ENCODE measurements around the gene PDE4D. TPM values are rescaled to one million over a fixed set of nuclear protein-coding genes. Genes with fewer than 3 reads are reported as not detected.

Gene PDE4D
- total and polyA plus RNA-seq, 12 donors, result 1.2 to 18.9 (median 2.1) TPM

DNA sequence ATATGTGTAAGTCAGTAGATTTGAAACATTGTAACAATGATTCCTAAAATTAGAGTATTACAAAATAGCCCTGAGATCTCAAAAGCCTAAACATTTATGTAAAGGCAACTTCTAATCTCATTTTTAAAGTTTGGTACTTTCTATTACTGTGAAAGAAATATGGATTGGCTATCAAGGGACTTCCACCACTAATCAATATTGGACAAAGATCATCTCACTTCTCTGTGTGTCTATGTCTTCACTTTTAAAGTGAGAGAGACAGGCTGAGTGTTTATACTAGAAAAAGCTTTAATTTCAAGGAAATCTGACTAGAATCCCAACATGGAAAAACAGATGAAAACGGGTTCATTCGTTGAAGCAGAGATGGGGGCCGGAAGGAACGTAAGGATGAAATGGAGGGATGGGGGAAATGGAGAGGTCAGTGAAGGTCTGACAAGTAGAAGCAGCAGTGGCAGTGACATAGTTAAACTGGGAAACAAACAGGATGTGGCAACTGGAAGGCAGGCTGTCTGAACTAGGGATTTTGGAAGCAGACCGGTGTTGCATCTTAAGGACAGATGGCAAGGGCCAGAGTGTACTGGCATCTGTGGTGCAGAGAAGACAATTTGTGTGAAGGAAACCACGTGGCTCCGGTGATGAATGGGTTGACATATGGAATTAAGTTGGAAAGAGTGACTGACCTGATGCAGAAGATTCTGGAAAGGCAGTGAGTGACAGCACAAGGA lies 60.8 kb downstream of the PDE4D start:
- no peak for TF ChIP-seq POLR2A (IDR thresholded peaks at IDR 0.05)
- TF ChIP-seq, protein P1, sequence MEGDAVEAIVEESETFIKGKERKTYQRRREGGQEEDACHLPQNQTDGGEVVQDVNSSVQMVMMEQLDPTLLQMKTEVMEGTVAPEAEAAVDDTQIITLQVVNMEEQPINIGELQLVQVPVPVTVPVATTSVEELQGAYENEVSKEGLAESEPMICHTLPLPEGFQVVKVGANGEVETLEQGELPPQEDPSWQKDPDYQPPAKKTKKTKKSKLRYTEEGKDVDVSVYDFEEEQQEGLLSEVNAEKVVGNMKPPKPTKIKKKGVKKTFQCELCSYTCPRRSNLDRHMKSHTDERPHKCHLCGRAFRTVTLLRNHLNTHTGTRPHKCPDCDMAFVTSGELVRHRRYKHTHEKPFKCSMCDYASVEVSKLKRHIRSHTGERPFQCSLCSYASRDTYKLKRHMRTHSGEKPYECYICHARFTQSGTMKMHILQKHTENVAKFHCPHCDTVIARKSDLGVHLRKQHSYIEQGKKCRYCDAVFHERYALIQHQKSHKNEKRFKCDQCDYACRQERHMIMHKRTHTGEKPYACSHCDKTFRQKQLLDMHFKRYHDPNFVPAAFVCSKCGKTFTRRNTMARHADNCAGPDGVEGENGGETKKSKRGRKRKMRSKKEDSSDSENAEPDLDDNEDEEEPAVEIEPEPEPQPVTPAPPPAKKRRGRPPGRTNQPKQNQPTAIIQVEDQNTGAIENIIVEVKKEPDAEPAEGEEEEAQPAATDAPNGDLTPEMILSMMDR (IDR thresholded peaks at IDR 0.05), result no peak
- no peak overlapping the region for H3K4me3 ChIP-seq
- no peak overlapping the region for H3K27ac ChIP-seq
- H3K9me3 ChIP-seq (replicated peaks in 1 of 3), result no peaks in the 10 kb centered on the region
- intact Hi-C loops (cut with DNase I), result no loop called here
- no peak for DNase-seq
- WGBS, 4 donors, result 50 to 59% (median 57%) methylated on average over 7 of the region's 7 CpGs
- H3K4me1 ChIP-seq (replicated peaks in 1 of 2), result no peaks in the 10 kb centered on the region
- no peaks in the 10 kb centered on the region for H3K27me3 ChIP-seq
- no peaks in the 10 kb centered on the region for H3K36me3 ChIP-seq (replicated peaks in 1 of 2)

DNA sequence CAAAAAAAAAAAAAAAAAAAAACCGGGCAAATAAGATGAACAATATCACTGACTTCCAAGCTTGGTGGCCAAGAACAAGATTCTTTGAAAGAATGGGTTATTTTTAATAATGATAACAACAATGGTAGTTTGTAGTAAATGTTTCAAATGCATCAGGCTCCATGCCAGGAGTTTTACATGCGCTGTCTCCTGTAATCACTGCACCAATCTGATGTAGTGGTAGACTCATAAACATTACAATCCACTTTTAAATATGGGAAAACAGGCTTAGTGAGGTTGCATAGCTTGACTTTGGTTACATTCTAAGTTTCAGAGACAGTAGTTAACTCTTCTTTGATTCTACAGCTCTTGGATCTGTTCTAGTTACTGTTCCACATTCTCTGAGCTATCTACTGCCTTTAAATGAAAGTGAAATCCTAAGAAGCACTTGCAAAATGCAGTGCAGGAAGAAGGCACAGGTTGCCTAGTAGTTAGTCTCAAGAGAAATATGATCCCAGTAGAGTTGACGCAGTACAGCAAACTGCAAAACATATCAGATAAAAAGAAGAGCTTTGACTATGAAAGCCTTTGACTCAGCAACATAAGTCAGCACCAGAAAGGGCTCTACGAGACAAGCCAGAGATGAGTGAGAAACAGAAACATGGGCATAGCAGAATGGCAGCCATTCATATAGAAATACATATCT lies 62.1 kb downstream of the PDE4D start:
- WGBS, 4 donors, result 47 to 55% (median 53%) methylated on average over 4 of the region's 4 CpGs
- no peak for DNase-seq
- H3K27ac ChIP-seq, result no peak overlapping the region

DNA sequence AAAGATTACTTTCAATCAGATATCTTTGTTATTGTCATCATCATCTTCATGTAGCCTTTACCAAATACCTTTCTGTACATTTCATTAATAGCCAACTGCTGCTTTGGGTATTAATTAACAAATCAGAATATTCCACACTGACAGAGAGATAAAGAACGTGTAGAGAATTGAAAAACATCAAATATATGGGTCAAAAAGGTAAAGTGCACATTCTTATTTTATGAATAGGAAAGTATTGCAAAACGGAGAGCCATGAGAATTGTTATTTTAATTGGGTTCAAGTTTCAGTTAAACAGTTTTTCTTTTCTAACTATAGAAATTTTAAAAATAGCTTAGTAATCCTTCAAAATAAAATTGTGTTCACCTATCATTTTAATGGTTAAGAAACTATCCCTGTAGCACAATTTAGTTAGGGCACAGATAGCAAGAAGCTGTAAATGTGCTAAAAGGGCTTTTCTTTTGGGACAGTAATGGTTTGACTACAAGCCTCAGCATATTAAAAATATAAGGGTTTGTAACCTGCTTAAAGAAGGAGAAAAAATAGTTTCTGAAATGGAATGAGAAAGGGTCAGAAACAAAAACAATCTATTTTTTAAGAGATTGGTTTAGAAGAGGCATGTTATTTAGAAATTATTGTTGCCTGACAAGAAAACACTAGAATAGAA lies 62.9 kb downstream of the PDE4D start:
- Histone ChIP-seq H3K27me3 (no peaks in the 10 kb centered on the region), H3K9me3 (replicated peaks in 1 of 3) (no peaks in the 10 kb centered on the region), H3K4me3 (no peak overlapping the region), H3K36me3 (replicated peaks in 1 of 2) (no peaks in the 10 kb centered on the region), H3K4me1 (replicated peaks in 1 of 2) (no peaks in the 10 kb centered on the region), H3K27ac (no peak overlapping the region)
- 40 to 61% (median 49%) methylated on average over 2 of the region's 2 CpGs for WGBS, 4 donors
- no peak for DNase-seq
- TF ChIP-seq POLR2A (IDR thresholded peaks at IDR 0.05), result no peak
- TF ChIP-seq, protein P1 (IDR thresholded peaks at IDR 0.05), result no peak
- intact Hi-C loops (cut with DNase I), result no loop called here

More for the DNA sequence above, 62.1 kb downstream of the PDE4D start:
- no peaks in the 10 kb centered on the region for H3K4me1 ChIP-seq (replicated peaks in 1 of 2)
- H3K4me3 ChIP-seq, result no peak overlapping the region
- H3K27me3 ChIP-seq, result no peaks in the 10 kb centered on the region
- TF ChIP-seq, protein P1 (IDR thresholded peaks at IDR 0.05), result no peak
- TF ChIP-seq POLR2A (IDR thresholded peaks at IDR 0.05), result no peak
- H3K9me3 ChIP-seq (replicated peaks in 1 of 3), result no peaks in the 10 kb centered on the region
- no peaks in the 10 kb centered on the region for H3K36me3 ChIP-seq (replicated peaks in 1 of 2)
- intact Hi-C loops (cut with DNase I), result no loop called here

DNA sequence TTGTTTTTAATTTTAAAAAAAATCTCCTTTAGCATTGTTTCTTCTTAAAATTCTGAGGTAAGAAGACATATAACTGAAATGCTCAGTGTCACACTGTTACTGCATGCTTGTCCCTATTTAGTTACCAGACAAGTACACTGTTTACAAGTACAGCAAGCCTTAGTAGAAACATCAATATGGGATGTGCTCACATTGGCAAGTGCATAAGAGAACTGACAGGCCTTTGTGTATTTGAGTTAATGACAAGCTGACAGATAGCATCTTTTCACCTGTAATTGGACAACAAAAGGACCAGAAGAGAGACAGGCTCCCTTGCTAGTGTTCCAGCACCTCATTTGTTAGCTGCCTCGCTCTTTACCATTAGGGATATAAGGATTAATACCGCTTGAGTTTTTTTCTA lies 63.6 kb downstream of the PDE4D start:
- intact Hi-C loops (cut with DNase I), result no loop called here
- Histone ChIP-seq H3K9me3 (replicated peaks in 1 of 3) (no peaks in the 10 kb centered on the region), H3K27ac (no peak overlapping the region), H3K36me3 (replicated peaks in 1 of 2) (no peaks in the 10 kb centered on the region), H3K4me1 (replicated peaks in 1 of 2) (no peaks in the 10 kb centered on the region), H3K27me3 (no peaks in the 10 kb centered on the region), H3K4me3 (no peak overlapping the region)
- no peak for DNase-seq
- 76 to 88% (median 81%) methylated on average over 2 of the region's 2 CpGs for WGBS, 4 donors
- TF ChIP-seq, protein P1 (IDR thresholded peaks at IDR 0.05), result no peak
- TF ChIP-seq POLR2A (IDR thresholded peaks at IDR 0.05), result no peak
